T-helper 2 cell treated with Interferon-gamma antibody and Interleukin-4, amounts not matched to agents 100 ng/mL and 5 ng/mL, for 36 hours (primary cell): ENCODE results near the gene ALAS1. TPM values are rescaled to one million over a fixed set of nuclear protein-coding genes. Genes with fewer than 3 reads are reported as not detected.
"Not testable (repeated sequence)": the region's sequence is repeated elsewhere in the genome, so short reads cannot be mapped to it uniquely, and the experiment has no call there.

Experiments used
- intact Hi-C: fragments of 100-400 bp; cut with micrococcal nuclease; formaldehyde crosslinking; loops from one replicate; pipeline ENCODE4 v1.15.1; 2023
- total RNA-seq: library from RNA; stranded (reverse); gene quantifications from 2 replicates; pipeline ENCODE4 v1.2.3, GENCODE V29; 2022

The ALAS1 gene
- 74.4 and 77.3 TPM in 2 replicates for total RNA-seq

DNA sequence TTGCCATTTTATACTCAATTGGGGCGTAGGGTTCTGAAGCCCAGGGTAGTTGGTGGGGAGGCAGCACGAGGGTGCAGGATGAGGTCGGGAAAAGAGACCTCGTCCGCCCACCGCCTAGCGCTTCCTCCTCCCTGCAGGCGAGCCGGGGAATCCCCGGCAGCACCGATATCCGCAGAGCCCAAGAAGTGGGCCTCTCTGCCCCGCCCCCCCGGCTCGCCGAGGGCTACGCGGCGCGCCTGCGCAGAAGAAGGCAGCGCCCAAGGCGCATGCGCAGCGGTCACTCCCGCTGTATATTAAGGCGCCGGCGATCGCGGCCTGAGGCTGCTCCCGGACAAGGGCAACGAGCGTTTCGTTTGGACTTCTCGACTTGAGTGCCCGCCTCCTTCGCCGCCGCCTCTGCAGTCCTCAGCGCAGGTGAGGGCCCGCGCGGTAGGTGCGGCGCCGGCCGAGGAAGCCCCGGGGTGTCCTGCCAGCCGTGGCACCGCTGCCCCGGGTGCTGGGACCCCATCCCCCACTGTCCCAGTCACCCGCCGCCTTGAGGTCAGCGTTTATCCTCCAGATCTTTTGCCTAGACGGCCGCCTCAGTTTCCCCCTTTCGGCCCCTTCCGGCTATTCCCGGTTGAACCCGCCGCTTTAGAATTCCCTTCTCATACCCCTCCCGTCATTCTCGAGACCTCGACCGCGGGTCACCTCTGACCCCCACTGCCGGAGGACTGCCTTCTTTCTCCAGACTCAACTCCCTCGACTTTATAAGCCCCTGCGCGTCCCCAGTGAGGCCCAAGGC lies at the start of gene ALAS1:
TSS of gene ALAS1 (plus strand) at position 319 of the 784 bp plus-strand sequence. CDS start 1,082 bp downstream, outside the sequence.
- intact Hi-C loops: loop anchor here (1.0 to 2.0 kb wide), 3 partner anchors 22 to 257 kb away; partner anchors contain the start of genes POC1A and RRP9

DNA sequence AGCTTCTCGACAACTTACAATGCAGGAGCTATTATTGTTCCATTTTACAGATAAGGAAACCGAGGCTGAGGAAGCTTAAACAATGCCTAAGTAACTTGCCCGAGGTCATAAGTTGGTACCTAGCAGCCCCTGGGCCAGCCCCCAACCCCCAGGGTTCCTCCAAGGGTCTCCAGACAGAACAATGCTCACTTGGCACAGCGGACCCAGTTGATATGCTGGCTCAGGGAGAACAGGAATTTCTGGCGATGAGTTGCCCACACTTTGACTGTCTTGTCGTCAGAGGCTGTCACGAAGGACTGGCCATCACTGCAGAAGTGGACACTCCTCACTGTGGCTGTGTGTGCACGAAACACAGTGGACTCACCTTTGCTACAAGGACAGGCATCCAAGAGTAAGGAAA lies 48.9 kb upstream of the ALAS1 start:
- intact Hi-C loops: no loop called here

DNA sequence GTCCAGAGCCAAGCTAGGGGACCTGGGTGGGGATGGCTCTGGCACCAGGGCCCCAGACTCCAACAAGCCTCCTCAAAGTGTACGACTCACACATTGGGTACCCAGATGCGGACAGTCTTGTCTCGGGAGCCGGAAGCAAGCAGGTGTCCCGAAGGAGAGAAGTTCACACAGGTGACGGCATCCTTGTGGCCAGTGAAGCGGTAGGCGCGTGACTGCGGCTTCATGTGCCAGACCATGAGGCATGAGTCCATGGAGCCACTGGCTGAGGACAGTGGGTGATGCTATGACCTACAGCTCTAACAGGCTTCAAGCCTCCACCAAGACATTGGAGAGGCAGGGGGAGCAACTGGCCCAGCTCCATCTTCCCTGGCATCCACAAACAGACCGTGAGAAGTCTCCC lies 48.2 kb upstream of the ALAS1 start:
- intact Hi-C loops: loop anchor here (5.0 kb wide), 1 partner anchor 128 kb away; the partner anchor contains the start of gene WDR82

DNA sequence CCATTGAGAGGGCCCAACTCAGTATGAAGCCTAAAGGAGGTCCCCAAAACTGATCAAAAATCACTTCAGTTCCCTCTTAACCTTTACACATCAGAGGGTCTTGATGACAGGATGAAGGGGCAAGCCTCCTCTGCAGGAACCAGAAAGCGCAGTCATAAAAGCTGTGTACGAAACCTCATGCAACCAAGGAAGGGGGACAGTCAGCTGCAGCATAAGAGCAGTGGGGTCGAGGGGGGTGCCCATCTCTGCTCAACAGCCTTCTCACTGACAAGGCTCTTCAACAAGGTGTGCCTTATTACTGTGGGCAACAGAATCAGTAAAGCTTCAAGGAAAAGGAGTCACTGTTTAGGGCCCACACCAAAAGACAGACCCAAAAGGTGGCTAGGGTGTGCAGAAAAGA lies 47.6 kb upstream of the ALAS1 start:
- intact Hi-C loops: loop anchor here (5.0 kb wide), 1 partner anchor 127 kb away; the partner anchor contains the start of gene WDR82

DNA sequence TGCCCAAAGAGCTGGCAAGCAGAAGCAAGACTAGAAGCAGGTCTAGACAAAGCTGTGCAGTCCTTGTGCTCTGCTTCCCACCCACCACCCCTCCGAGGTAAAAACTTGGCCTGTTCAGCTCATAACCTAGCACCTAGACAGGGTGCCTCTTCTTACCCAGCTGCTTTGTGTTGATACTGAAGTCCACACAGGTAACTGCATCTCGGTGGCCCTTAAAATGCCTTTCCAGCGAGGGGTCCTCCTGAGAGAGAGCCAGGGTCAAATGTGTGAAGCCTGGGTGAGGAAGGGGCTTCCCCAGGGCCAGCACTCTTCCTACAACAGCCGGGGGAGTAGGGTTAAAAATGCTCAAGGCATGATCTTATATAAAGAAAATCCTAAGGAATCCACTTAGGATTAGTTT lies 47.1 kb upstream of the ALAS1 start:
- intact Hi-C loops: loop anchor here (5.0 kb wide), 1 partner anchor 126 kb away; the partner anchor contains the start of gene WDR82

DNA sequence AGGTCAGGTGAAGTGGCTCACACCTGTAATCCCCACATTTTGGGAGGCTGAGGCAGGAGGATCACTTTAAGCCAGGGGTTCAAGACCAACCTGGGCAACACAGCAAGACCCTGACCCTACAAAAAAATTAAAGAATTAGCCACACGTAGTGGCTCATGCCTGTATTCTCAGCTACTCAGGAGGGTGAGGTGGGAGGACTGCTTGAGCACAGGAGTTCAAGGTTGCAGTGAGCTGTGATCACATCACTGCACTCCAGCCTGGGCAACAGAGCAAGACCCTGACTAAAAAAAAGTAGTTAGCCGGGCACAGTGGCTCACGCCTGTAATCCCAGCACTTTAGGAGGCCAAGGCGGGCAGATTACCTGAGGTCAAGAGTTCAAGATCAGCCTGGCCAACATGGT lies 46.0 kb upstream of the ALAS1 start:
- intact Hi-C loops: loop anchor here (5.0 kb wide), 1 partner anchor 125 kb away; the partner anchor contains the start of gene WDR82

DNA sequence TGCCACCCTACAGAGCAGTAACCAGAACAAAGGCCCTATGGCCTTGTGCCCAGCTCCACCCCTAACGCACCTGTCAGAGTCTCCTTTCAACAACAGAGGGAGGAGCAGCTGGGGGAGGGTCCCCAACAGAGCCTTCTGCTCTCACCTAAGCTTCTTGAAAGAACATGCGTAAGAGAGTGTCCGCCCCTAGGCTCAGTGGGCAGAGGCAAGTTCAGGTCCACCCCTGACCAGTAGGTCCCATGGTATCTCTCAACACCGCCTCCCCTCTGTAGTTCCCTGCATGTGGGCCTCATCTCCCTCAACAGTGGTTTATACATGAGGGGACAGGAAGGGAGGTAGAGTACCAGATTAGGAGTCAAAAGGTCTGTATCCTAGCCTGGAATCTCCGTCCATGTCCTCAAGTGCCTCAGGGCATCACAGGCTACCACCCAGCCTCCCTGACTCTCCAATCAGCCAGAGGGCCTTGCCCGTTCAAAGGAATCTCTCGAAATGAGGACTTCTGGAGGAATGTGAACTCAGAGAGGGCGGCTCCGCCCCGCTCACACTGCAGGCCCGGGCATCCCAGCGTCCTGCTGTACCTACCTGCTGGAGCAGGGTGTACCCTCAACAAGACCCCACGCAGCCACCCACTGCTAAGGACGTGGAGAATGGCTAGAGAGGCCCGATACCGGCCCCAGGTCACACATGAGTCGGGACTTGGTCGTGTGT lies 44.4 kb upstream of the ALAS1 start:
- intact Hi-C loops: loop anchor here (1.0 to 5.0 kb wide), 4 partner anchors 45 to 211 kb away; partner anchors contain the start of genes ALAS1, PARP3 and WDR82

DNA sequence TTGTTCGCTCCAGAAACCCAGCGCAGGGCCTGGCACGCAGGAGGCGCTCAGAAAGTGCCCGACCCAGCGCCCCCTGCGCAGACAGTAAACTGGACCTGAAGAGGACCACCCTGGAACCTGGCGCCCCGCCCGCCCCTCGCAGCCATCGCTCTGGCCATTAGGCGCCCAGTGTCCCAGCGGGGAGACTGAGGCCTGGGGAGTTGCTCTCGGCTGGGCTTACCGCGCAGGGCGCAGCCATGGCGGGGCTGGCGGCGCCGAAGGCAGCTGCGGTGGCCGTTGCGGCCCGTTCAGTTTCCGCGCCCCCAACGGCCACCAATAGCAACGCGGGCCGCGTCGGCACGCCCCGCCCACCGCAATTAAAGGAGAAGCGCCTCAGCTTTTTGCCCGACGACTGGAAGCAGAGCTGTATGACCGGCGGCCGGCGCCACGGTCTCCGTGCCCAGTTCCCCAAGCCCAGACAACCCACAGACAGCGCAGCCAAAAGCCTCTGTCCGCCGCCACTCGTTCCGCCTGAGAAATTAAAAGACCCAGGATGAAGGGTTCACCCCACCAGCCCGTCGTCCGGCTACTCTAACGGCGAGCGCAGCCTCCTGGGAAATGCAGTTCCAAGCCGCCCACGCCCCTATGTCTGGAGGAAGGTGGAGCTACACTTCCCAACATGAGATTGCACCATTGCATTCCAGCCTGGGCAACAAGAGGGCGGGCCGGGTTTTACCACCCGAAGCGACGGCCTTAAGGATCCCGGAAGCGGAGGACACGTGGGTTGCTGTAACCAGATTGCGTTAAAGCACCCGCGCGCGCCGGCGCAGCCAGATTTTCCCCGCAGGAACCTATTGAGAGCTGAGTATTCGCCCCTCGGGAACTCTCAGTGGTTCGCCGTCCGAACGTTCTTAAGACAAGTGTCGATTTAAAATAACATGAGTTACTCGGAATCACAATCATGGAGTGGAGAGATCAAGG lies 43.5 kb upstream of the ALAS1 start, which contains the start of gene POC1A:
TSS of gene POC1A (minus strand) at position 289 of the 960 bp plus-strand sequence. CDS start at position 238, 51 bp downstream.
- intact Hi-C loops: loop anchor here (1.0 to 5.0 kb wide), 4 partner anchors 44 to 212 kb away; partner anchors contain the start of genes ALAS1, PARP3 and WDR82

DNA sequence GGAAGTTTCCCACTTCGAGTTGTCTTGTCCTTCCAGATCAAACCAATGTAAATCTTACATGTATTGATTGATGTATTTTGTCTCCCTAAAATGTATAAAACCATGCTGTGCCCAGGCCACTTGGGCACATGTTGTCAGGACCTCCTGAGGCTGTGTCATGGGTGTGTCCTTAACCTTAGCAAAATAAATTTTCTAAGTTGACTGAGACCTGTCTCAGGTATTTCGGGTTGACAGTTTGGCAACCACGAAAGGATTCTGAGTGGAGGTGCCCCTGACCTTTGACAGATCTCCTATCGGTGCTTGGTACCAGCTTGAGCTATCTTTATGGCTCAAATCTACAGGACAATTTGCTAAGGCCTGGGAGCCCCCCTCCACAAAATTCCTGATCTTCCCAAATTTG lies 42.0 kb upstream of the ALAS1 start:
- intact Hi-C loops: loop anchor here (2.0 kb wide), 1 partner anchor 43 kb away; the partner anchor contains the start of gene ALAS1

DNA sequence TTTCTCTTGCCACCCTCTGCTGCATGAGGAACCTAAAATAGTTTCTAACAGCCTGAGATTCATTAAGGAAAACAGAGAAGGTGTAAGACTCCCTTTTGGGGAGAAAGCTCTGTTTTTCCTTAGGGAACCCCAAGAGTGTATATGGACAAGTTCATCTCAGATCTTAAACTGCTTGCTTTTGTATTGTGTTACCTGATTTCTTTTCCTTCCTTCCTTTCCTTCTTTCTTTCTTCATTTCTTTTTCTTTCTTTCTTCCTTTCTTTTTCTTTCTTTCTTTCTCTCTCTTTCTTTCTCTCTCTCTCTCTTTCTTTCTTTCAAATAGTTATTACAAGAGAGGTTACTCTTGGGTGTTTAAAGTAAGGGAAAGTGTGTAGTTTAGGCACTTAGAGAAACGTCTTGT lies 38.5 kb upstream of the ALAS1 start:
- intact Hi-C loops: no loop called here

DNA sequence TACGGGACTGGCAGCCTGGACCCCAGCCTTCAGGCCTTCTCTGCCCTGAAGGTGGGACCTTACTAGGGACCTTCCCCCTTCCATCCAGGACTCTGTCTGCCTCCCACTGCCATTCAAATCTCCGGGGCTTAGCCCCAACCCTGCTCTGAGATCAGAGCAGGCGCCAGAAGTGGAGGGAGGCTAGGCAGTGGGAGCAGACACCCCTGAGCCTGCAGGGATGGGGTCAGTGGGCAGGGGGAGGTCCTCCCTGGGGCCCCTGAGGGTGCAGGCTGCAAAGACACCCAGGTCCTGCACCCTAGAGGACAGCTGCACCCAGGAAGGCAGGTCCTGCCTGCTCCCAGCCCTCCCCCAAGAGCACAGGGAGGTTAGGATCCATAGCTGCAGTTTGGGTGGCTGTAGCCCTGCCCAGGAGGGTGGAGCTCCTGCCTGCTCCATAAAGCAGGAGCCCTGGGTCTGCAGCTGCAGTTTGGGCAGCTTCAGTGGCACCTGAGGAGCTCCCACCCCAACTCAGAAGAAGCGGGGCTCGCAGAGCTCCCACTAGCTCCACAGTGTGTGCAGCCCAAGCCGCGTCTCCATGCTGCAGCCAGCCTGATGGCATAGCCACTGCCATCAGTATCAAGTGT lies 35.6 kb upstream of the ALAS1 start:
- intact Hi-C loops: no loop called here

DNA sequence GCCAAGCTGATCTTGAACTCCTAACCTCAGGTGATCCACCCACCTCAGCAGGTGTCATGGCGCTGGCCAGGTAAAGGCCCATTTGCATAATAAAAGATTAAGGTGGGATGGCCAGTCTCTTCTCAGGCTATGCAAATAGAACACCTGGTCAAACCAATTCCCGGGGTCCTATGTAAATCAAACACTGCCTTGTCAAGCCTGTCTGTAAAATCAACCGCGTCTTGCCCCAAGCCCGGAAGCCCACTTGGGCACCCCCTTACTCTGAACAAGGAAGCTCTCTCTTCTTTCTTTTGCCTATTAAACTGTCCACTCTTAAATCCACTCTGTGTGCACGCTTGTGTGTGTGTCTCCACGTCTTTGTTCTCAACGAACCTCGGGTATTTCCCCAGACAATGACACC lies 30.7 kb upstream of the ALAS1 start:
- intact Hi-C loops: no loop called here

DNA sequence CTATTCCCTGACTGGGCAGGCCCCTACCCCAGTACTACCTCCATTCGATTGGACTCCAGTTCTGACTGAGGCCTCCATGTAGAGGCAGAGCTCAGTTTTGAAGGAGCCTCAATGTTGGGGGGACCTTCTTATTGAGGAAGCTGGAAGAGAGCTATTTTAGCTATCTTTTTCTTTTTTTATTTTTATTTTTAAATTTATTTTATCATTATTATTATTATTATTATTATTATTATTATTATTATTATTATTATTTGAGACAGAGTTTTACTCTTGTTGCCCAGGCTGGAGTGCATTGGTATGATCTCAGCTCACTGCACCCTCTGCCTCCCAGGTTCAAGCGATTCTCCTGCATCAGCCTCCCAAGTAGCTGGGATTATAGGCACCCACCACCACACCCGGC lies 27.7 kb upstream of the ALAS1 start:
- intact Hi-C loops: not testable (repeated sequence)

DNA sequence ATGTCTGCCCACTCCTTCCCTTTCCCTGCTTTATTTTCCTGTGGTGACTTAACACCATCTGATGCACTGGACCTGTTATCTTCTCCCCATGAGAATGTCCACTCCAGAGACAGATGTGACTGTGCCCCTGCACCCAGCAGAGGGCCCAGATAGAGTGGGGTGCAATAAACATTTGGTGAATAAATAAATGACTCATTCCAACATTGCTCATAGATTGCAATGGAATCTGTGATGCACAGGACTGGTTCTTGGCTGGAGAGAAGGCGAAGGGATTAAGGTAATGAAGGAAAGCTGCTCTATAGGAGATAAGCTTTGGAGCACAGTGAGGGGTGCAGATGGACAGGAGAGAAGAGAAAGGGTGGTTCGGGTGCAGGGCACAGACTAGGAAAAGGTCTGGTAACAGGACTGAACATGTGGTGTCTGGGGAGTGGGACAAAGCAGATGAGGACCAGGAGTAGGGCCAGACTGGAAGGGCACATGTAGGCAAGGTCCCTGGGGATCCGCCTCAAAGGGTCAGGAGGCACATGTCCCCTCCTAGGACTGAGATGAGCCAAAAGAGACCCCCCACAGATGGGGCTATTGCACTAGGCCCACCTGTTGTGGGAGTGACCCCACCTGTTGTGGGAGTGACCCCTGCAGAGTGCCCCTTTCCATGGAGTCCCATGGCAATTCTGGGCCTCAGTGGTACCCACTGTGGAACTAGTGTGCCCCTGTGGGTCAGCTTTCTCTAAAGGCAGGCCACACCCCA lies 26.3 kb upstream of the ALAS1 start:
- intact Hi-C loops: no loop called here

DNA sequence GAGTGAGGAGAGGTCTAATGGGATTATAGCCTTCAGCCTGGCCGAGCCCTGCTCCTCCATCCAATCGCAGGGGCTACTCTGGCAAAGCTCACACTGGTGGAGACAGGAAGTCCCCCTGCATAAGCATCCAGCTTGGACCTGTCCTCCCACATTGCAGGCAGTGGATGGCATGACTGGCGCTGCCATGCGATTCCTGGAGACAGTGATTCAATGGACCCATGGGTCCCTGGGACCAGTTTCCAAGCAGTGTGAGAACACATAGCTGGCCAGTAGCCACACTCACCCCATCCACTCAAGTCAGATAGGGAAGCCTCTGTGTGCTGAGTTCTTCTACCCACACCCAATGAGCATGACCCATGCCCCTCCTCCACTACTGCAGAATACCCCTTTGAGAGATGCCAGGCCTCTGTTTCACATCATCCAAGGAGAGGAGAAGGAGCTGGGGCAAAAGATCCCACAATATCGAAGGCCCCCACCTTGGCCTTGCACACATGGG lies 25.6 kb upstream of the ALAS1 start:
- intact Hi-C loops: no loop called here

DNA sequence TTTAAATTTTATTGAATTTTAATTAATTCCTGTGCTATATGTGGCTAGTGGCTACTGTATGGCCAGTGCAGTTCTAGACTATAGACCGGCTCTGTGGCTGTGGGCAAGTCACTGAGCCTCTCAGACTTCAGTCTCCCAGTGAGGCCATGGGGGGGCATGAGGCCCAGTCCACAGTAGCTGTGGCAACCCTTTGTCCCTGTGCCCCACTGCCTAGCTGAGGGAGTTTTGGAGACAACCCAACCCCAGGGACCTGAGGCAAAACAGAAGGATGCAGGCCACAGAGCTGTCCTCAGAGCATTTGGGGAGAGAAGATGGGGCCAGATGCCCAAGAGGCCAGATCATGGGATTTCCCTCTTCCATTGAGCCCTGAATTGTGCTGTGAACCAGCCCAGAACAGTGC lies 24.9 kb upstream of the ALAS1 start:
- intact Hi-C loops: no loop called here

DNA sequence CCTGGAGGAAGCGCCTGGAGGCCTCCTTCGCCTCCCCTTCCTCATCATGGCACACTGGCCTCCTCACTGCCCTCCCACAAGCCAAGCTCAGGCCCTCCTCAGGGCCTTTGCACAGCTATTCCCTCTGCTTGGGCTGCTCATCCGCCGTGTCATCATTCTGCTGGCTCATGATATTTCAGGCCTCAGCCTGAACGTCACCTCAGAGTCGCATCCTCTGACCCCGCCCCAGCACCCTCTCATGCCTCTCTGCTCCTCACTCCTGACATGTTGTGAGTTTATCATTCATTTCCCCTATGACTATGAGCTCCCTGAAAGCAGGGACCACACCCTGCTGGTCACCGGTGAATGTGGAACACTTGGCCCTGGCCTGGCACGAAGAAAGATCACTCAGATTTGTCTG lies 23.1 kb upstream of the ALAS1 start:
- intact Hi-C loops: no loop called here

DNA sequence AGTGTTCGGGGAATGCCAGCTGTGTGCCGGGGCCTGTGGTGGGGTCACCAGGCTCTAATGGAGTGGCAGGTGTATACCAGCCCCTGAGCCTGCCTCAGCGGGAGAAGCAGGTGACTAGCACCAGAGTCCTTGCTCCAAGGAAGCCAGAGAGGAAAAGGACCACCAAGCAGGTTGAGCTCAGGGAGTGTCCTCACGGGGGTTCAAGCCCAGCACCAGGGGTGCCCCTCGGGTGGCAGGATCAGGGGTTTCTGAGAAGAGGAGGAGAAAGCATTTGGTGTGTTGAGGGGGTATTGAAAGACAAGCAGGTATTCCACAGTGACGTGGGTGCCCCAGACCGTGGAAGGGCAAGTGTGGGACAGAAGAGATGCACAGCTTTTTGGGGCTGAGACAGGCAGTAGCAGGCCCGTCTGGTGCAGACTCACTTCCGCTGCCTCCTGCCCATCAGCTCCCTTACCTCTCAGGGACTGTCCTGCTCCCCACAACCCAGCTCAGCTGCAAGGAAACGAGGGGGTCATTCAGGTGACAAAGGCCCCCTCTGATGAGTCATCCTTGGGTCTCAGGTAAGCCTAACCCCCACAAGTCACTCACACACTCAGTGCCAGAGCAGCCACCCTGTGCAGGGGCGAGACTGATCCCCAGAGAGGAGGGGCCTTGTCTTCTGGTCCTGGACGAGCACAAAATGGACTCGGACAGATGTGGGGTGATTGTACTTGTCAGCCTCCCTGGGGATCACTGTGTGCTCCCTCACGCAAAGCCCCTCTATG lies 22.4 kb upstream of the ALAS1 start:
- intact Hi-C loops: no loop called here
